Epithelial cell of proximal tubule (primary cell): Measurements from ENCODE around the gene ANKFY1. TPM values are rescaled to one million over a fixed set of nuclear protein-coding genes. Genes with fewer than 3 reads are reported as not detected.
"Not testable (repeated sequence)": the region's sequence is repeated elsewhere in the genome, so short reads cannot be mapped to it uniquely, and the experiment has no call there.

Experiments used
- DNase-seq: peaks from one replicate; pipeline ENCODE4 v3.0.0-alpha.2; 2011; ENCODE audit warnings: low read depth
- H3K4me3 ChIP-seq: 2 replicates; pipeline ENCODE4 v1.5.1; 2011; ENCODE audit warnings: low read depth, mild to moderate bottlenecking, low read length
- total RNA-seq: library from RNA; depleted of rRNA; stranded (reverse); fragments of >200 nt; gene quantifications from 2 replicates; pipeline ENCODE4 v1.2.3, GENCODE V29; 2015
- TF ChIP-seq, protein P1 (sequence below): conservative IDR thresholded peaks from 2 replicates; pipeline ENCODE4 v1.5.1; 2012; ENCODE audit warnings: low read depth, mild to moderate bottlenecking, low read length

Gene ANKFY1
- total RNA-seq, 1 donor from 2014 or later, result 15.0 TPM

DNA sequence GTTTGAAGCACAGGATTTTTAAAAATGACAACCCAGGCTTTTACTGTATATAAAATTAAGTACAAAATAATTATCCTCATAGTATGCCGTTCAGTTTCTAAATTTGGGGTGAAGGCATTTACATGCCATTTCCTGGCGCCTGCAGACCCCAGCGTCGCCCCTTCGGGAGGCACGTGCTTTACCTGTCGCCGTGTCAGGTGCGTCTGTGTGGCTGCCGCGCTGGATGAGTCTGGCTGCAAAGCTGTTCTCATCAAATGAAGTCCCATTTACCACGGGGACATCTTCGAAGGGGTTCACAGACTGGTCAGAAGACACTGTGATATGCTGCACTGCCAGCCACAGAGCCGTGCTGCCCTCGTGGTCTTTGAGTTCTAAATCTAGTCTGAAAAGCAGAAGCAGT, 69.0 kb downstream of the ANKFY1 start:
- TF ChIP-seq, protein P1, sequence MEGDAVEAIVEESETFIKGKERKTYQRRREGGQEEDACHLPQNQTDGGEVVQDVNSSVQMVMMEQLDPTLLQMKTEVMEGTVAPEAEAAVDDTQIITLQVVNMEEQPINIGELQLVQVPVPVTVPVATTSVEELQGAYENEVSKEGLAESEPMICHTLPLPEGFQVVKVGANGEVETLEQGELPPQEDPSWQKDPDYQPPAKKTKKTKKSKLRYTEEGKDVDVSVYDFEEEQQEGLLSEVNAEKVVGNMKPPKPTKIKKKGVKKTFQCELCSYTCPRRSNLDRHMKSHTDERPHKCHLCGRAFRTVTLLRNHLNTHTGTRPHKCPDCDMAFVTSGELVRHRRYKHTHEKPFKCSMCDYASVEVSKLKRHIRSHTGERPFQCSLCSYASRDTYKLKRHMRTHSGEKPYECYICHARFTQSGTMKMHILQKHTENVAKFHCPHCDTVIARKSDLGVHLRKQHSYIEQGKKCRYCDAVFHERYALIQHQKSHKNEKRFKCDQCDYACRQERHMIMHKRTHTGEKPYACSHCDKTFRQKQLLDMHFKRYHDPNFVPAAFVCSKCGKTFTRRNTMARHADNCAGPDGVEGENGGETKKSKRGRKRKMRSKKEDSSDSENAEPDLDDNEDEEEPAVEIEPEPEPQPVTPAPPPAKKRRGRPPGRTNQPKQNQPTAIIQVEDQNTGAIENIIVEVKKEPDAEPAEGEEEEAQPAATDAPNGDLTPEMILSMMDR, result no peak
- DNase-seq, result no peak
- no peak overlapping the region for H3K4me3 ChIP-seq

- H3K4me3 ChIP-seq, DNase-seq: not testable (repeated sequence)
Observed at GRCh38 chr17:4190791-4191190, 73.0 kb downstream of the ANKFY1 start.

DNA sequence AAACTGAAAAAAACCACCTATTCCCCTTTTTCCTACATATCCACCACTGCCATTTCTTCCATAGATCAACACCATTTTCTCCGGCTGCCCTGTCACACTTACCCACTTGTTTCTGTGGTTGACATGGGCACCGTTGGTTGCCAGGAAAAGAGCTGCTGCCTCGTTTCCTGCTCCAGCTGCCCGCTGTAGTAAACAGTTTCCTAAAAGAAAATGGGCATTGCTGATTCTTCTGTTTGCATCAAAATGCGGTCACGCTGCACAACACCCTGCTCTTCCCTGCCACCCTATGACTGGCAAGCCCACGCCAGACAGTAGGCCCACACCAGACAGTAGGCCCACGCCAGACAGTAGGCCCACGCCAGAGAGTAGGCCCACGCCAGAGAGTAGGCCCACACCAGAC, 74.5 kb downstream of the ANKFY1 start:
- no peak for DNase-seq
- TF ChIP-seq, protein P1, result no peak
- no peak overlapping the region for H3K4me3 ChIP-seq

- TF ChIP-seq, protein P1, result no peak
- no peak overlapping the region for H3K4me3 ChIP-seq
- DNase-seq, result no peak
Observed at GRCh38 chr17:4188076-4188475, 75.7 kb downstream of the ANKFY1 start.

DNA sequence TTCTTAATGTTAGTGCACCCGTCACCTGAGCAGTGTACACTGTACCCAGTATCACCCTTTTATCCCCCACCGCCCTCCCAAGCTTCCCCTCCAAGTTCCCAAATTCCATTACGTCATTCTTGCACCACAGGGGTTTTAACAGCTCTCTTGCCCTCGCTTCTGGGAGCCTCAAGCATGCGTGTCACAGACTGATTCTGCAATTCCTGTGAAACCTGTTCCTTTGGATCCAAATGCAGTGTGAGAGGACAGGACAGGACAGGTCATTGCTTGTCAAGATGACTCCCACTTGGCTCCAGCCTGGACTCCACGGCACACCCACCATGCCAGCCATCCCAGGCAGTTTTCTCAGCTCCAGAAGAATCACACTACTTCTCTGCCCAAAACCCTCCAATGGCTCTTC, 76.7 kb downstream of the ANKFY1 start:
- TF ChIP-seq, protein P1, result no peak
- no peak for DNase-seq
- H3K4me3 ChIP-seq, result no peak overlapping the region

GRCh38 chr17:4186357-4186881, 77.4 kb downstream of the ANKFY1 start:
- no peak for DNase-seq
- TF ChIP-seq, protein P1, result no peak
- H3K4me3 ChIP-seq, result no peak overlapping the region

DNA sequence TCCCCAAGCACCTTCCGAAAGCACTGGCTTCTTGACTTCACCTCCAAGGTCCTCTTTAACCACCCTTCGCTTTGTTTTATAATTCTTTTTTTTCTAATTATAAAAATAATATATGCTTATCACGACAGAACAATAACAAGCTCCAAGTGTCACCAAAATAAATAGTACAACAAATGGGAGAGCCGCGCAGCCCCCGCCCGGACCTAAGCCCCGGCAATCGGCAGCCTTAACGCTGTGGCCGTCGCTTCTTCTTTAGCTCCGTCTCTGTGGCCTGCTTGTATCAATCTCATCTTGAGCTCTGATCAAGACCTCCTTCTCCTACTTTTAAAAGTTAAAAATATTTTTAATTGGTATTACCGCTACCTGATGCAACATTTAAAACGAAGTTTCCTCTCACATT, 78.1 kb downstream of the ANKFY1 start:
- TF ChIP-seq, protein P1, result no peak
- DNase-seq, result no peak
- no peak overlapping the region for H3K4me3 ChIP-seq
